ENCODE measurements around the gene CIRBP.
A peak's percentile ranks its signal among the peaks of the same experiment; 100 is the strongest.

- TF ChIP-seq REST (IDR thresholded peaks at IDR 0.05; ENCODE audit: low read depth) (no peak), CEBPB (IDR thresholded peaks at IDR 0.05) (0 out of 2 replicates have a peak, but pooled peaks have one; percentile 14), MAX (IDR thresholded peaks at IDR 0.05) (peak; percentile 33; the same call in 1 of the 2 replicates), ZBTB7A (IDR thresholded peaks at IDR 0.05; ENCODE audit: low read depth) (no peak), EP300 (IDR thresholded peaks at IDR 0.05; ENCODE audit: borderline replicate concordance) (peak; percentile 2; the same call in 1 of the 2 replicates), TEAD4 (IDR thresholded peaks at IDR 0.05) (peak; percentile 63), NFIC (IDR thresholded peaks at IDR 0.05) (no peak), RAD21 (IDR thresholded peaks at IDR 0.05; ENCODE audit: low read depth) (no peak), EGR1 (IDR thresholded peaks at IDR 0.05) (0 out of 2 replicates have a peak, but pooled peaks have one; percentile 9), CREB1 (IDR thresholded peaks at IDR 0.05; ENCODE audit: low read depth) (peak; percentile 40), TAF1 (IDR thresholded peaks at IDR 0.05; ENCODE audit: low read depth) (no peak; the same call in none of the 2 replicates), USF1 (IDR thresholded peaks at IDR 0.05) (0 out of 2 replicates have a peak, but pooled peaks have one; percentile 10), YY1 (IDR thresholded peaks at IDR 0.05; ENCODE audit: low read depth) (no peak), TCF12 (IDR thresholded peaks at IDR 0.05; ENCODE audit: low read depth) (peak; percentile 18)
Observed at GRCh38 chr19:1269065-1269477, at the start of gene CIRBP.

Data from Ishikawa (cell line).